Caco-2 (cell line): ENCODE data around the gene OTULINL. TPM values are rescaled to one million over a fixed set of nuclear protein-coding genes. Genes with fewer than 3 reads are reported as not detected.
A peak's percentile ranks its signal among the peaks of the same experiment; 100 is the strongest.

Experiments used
- Bru-seq: library from RNA; stranded (reverse); fragments of 400-500 nt; gene quantifications from one replicate; lab custom pipeline; 2021; lab: Mats Ljungman, UMichigan
- BruChase-seq, 2 experiments: library from RNA; stranded (reverse); fragments of 400-500 nt; gene quantifications; one replicate each; lab custom pipeline; 2021; lab: Mats Ljungman, UMichigan
- BruUV-seq: library from RNA; stranded (reverse); fragments of 400-500 nt; replicated peaks from 2 replicates; lab custom pipeline; 2021; lab: Mats Ljungman, UMichigan
- CTCF ChIA-PET: fragments of 300-600 bp; sonication (Branson Sonifier 250); formaldehyde crosslinking; loops from one replicate; lab custom pipeline; 2022; ENCODE audit warnings: antibody characterized with exemption; lab: Charles Lee
- POLR2A ChIA-PET: fragments of 300-600 bp; sonication (Branson Sonifier 250); formaldehyde crosslinking; loops from one replicate; lab custom pipeline; 2022; ENCODE audit warnings: antibody characterized with exemption; lab: Charles Lee
- DNase-seq, 2 experiments: peaks; one replicate each; pipeline versions ENCODE4 v3.0.0 to v3.0.0-alpha.2; 2020 to 2022
- H3K27me3 ChIP-seq: replicated peaks from 2 replicates; pipeline ENCODE4 v1.6.0; 2011; ENCODE audit warnings: low read length; ENCODE audit not compliant: control insufficient read depth, insufficient read depth
- H3K36me3 ChIP-seq: 2 replicates; pipeline ENCODE4 v1.5.1; 2011; ENCODE audit warnings: low read length; ENCODE audit not compliant: control insufficient read depth, insufficient read depth
- H3K4me1 ChIP-seq: fragments of 250-450 bp; sonication (Bioruptor Pico); 2 replicates; pipeline ENCODE4 v1.5.1; 2020; ENCODE audit warnings: mild to moderate bottlenecking
- H3K4me3 ChIP-seq: 2 replicates; pipeline ENCODE4 v1.5.1; 2011; ENCODE audit warnings: low read depth, mild to moderate bottlenecking, control low read depth, low read length
- H3K9me3 ChIP-seq: fragments of 250-450 bp; sonication (Bioruptor Pico); 2 replicates; pipeline ENCODE4 v1.5.1; 2020; ENCODE audit warnings: mild to moderate bottlenecking, moderate library complexity
- H3K27ac Mint-ChIP-seq: one replicate; pipeline ENCODE4 v1.8.0; 2022; ENCODE audit warnings: mixed read lengths; ENCODE audit not compliant: unreplicated experiment
- H3K27me3 Mint-ChIP-seq: one replicate; pipeline ENCODE4 v1.8.0; 2022; ENCODE audit warnings: mixed read lengths; ENCODE audit not compliant: insufficient read depth, unreplicated experiment
- H3K36me3 Mint-ChIP-seq: one replicate; pipeline ENCODE4 v1.8.0; 2022; ENCODE audit warnings: mild to moderate bottlenecking, mixed read lengths; ENCODE audit not compliant: insufficient read depth, unreplicated experiment
- H3K4me1 Mint-ChIP-seq: one replicate; pipeline ENCODE4 v1.8.0; 2022; ENCODE audit warnings: low read depth, mixed read lengths; ENCODE audit not compliant: unreplicated experiment
- H3K4me3 Mint-ChIP-seq: one replicate; pipeline ENCODE4 v1.8.0; 2022; ENCODE audit warnings: mild to moderate bottlenecking, moderate library complexity, mixed read lengths; ENCODE audit not compliant: unreplicated experiment
- H3K9me3 Mint-ChIP-seq: one replicate; pipeline ENCODE4 v1.8.0; 2022; ENCODE audit warnings: mixed read lengths; ENCODE audit not compliant: unreplicated experiment
- CTCF ChIP-seq, 2 experiments: fragments of 200-600 bp in 1 of 2; IDR thresholded peaks; 1 replicate in 1 of 2; 2 replicates in 1 of 2; pipeline versions ENCODE4 v1.5.1 to v1.8.0; 2011 to 2022; ENCODE audit warnings: antibody characterized with exemption in 1 of 2, control low read depth in 1 of 2, inconsistent platforms in 1 of 2, low read depth in 1 of 2, low read length in 1 of 2, mild to moderate bottlenecking in 1 of 2, moderate library complexity in 1 of 2; ENCODE audit not compliant: insufficient read depth in 1 of 2, severe bottlenecking in 1 of 2, unreplicated experiment in 1 of 2
- intact Hi-C: fragments of 100-400 bp; cut with micrococcal nuclease; formaldehyde crosslinking; loops from one replicate; pipeline ENCODE4 v1.10.0; 2022; ENCODE audit not compliant: unreplicated experiment
- long read RNA-seq: library from polyadenylated mRNA; stranded (forward); transcript quantifications from one replicate; pipeline ENCODE4 v2.0.0, GENCODE V29; 2022
- total RNA-seq: library from RNA; stranded (reverse); gene quantifications from 2 replicates; pipeline ENCODE4 v1.2.3, GENCODE V29; 2022

OTULINL gene
- total RNA-seq: 16.3 and 18.3 TPM in 2 replicates
- percentile 74 among the genes with signal in this experiment for Bru-seq, nascent RNA
- BruChase-seq, experiment 1, labeled RNA remaining after a 2-hour chase: percentile 71 among the genes with signal in this experiment
- BruChase-seq, experiment 2, labeled RNA remaining after a 6-hour chase: percentile 78 among the genes with signal in this experiment
- long read RNA-seq, transcript OTULINL-201 (8 exons, 3,597 nt): major isoform, 56 of 69 reads
- long read RNA-seq, partial matches to known transcripts: 0 of 69 reads
- long read RNA-seq, other reads (novel, unspliced or antisense): 13 of 69 reads

GRCh38 chr5:14581106-14581890 lies at the start of gene OTULINL:
TSS of gene OTULINL (plus strand) at chr5:14581792. CDS start at chr5:14581895, 103 bp downstream.
- intact Hi-C loops: loop anchor here (5.0 kb wide), 1 partner anchor 69 kb away; no protein-coding TSS in a partner anchor
- Histone ChIP-seq H3K9me3 (no peaks in the 10 kb centered on the region), H3K4me3 (peak within 1 kb of the TSS; percentile 57), H3K27me3 (no peaks in the 10 kb centered on the region), H3K4me1 (peaks cover 9% of the 10 kb centered on the region; the same call in 1 of the 2 replicates), H3K36me3 (no peaks in the 10 kb centered on the region)
- Mint-ChIP-seq H3K4me3 (peak within 1 kb of the TSS; percentile 73), H3K27ac (peak within 1 kb of the TSS; percentile 48), H3K9me3 (no peaks in the 10 kb centered on the region), H3K4me1 (peaks cover 6% of the 10 kb centered on the region), H3K27me3 (peaks cover 2% of the 10 kb centered on the region), H3K36me3 (no peaks in the 10 kb centered on the region)
- POLR2A ChIA-PET: interaction anchor here (1.3 kb wide), 1 partner anchor 30 kb away, joined by 3 read pairs; no protein-coding TSS in a partner anchor
- TF ChIP-seq CTCF (IDR thresholded peaks at IDR 0.05; ENCODE audit: insufficient read depth in 1 of 2, low read depth in 1 of 2, low read length in 1 of 2, severe bottlenecking in 1 of 2, unreplicated experiment in 1 of 2): no peak
- no TSS peak for BruUV-seq
- CTCF ChIA-PET: interaction anchor here (0.6 to 1.8 kb wide), 4 partner anchors 30 to 125 kb away, joined by 3 to 7 read pairs (median 4); no protein-coding TSS in a partner anchor
- peak; percentile 90 to 92 for DNase-seq

GRCh38 chr5:14532180-14532579 lies 49.4 kb upstream of the OTULINL start:
- H3K4me3 Mint-ChIP-seq: no peak overlapping the region
- BruUV-seq: no TSS peak

More at GRCh38 chr5:14532180-14532579, 49.4 kb upstream of the OTULINL start:
- Histone ChIP-seq H3K9me3 (no peaks in the 10 kb centered on the region), H3K36me3 (no peaks in the 10 kb centered on the region), H3K27me3 (no peaks in the 10 kb centered on the region), H3K4me3 (no peak overlapping the region), H3K4me1 (no peaks in the 10 kb centered on the region)
- no peak for TF ChIP-seq CTCF (IDR thresholded peaks at IDR 0.05; ENCODE audit: insufficient read depth in 1 of 2, low read depth in 1 of 2, low read length in 1 of 2, severe bottlenecking in 1 of 2, unreplicated experiment in 1 of 2)
- POLR2A ChIA-PET: interaction anchor here (0.7 kb wide), 1 partner anchor 14 kb away, joined by 5 read pairs; no protein-coding TSS in a partner anchor
- H3K4me1 Mint-ChIP-seq: no peaks in the 10 kb centered on the region
- H3K27me3 Mint-ChIP-seq: no peaks in the 10 kb centered on the region
- DNase-seq: no peak
- intact Hi-C loops: no loop called here
- H3K36me3 Mint-ChIP-seq: no peaks in the 10 kb centered on the region
- CTCF ChIA-PET: no interaction called here
- H3K9me3 Mint-ChIP-seq: no peaks in the 10 kb centered on the region
- H3K27ac Mint-ChIP-seq: no peak overlapping the region
